Measurements from ENCODE around the gene RPN2. TPM values are rescaled to one million over a fixed set of nuclear protein-coding genes. Genes with fewer than 3 reads are reported as not detected.

The RPN2 gene
- total RNA-seq, 1 donor from 2014 or later = 168 TPM

- no peak for DNase-seq (ENCODE audit: extremely low spot score, unreplicated experiment)
- Mint-ChIP-seq H3K9me3 (ENCODE audit: unreplicated experiment) (no peaks in the 10 kb centered on the region), H3K4me3 (ENCODE audit: unreplicated experiment) (no peak overlapping the region), H3K27ac (ENCODE audit: unreplicated experiment) (no peak overlapping the region), H3K27me3 (ENCODE audit: unreplicated experiment) (no peaks in the 10 kb centered on the region), H3K4me1 (ENCODE audit: unreplicated experiment) (no peaks in the 10 kb centered on the region), H3K36me3 (ENCODE audit: unreplicated experiment) (peaks cover 43% of the 10 kb centered on the region)
- TF ChIP-seq CTCF (IDR thresholded peaks at IDR 0.05) = no peak
These were observed 30.1 kb downstream of the RPN2 start for GRCh38 chr20:37209193-37209592.

DNA sequence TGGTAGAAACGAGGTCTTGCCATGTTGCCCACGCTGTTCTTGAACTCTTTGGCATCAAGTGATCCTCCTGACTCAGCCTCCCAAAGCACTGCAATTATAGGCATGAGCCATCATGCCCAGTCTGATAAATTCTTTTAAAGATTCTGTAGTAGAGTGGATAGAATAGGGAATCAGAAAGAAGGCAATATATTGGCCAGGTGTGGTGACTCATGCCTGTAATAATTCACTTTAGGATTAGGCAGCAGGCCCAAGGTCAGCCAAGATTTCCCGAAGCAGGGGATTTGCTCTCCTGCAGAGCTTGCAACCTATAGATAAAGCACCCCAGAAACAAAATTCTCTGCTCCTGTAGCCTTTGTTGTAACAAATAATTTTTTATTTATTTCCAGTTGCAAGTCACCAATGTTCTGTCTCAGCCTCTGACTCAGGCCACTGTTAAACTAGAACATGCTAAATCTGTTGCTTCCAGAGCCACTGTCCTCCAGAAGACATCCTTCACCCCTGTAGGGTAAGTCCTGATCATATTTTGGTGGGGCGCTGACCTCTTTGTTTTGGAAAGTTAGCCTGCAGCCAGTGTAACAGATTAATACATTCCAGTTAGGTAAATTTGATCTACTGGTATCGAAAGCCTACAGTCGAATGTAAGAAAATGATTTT lies 30.7 kb downstream of the RPN2 start:
- Mint-ChIP-seq H3K4me3 (ENCODE audit: unreplicated experiment) (no peak overlapping the region), H3K36me3 (ENCODE audit: unreplicated experiment) (peaks cover 40% of the 10 kb centered on the region), H3K4me1 (ENCODE audit: unreplicated experiment) (no peaks in the 10 kb centered on the region), H3K9me3 (ENCODE audit: unreplicated experiment) (no peaks in the 10 kb centered on the region), H3K27ac (ENCODE audit: unreplicated experiment) (no peak overlapping the region), H3K27me3 (ENCODE audit: unreplicated experiment) (no peaks in the 10 kb centered on the region)
- TF ChIP-seq CTCF (IDR thresholded peaks at IDR 0.05) = no peak
- DNase-seq (ENCODE audit: extremely low spot score, unreplicated experiment) = no peak

GRCh38 chr20:37218441-37218840 lies 39.3 kb downstream of the RPN2 start:
- no peak overlapping the region for H3K27ac Mint-ChIP-seq (ENCODE audit: unreplicated experiment)
- TF ChIP-seq CTCF (IDR thresholded peaks at IDR 0.05) = no peak
- H3K9me3 Mint-ChIP-seq (ENCODE audit: unreplicated experiment) = no peaks in the 10 kb centered on the region
- no peaks in the 10 kb centered on the region for H3K4me1 Mint-ChIP-seq (ENCODE audit: unreplicated experiment)
- H3K36me3 Mint-ChIP-seq (ENCODE audit: unreplicated experiment) = peaks cover 25% of the 10 kb centered on the region
- no peak overlapping the region for H3K4me3 Mint-ChIP-seq (ENCODE audit: unreplicated experiment)
- H3K27me3 Mint-ChIP-seq (ENCODE audit: unreplicated experiment) = no peaks in the 10 kb centered on the region
- no peak for DNase-seq (ENCODE audit: extremely low spot score, unreplicated experiment)

DNA sequence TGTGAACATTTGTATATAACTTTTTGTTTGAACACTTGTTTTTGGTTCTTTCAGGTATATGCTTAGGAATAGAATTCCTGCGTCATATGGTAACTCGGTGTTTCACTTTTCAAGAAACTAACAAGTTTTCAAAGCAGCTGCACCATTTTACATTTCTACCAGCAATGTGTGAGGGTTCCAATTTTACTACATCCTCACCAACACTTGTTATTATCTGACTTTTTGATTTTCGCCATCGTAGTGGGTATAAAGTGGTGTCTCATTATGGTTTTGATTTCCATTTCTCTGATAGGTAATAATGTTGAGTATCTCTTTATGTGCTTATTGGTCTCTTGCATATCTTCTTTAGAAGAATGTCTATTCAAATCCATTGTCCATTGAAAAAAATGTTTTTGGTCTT lies 39.8 kb downstream of the RPN2 start:
- H3K9me3 Mint-ChIP-seq (ENCODE audit: unreplicated experiment) = no peaks in the 10 kb centered on the region
- peaks cover 26% of the 10 kb centered on the region for H3K36me3 Mint-ChIP-seq (ENCODE audit: unreplicated experiment)
- H3K27ac Mint-ChIP-seq (ENCODE audit: unreplicated experiment) = no peak overlapping the region
- DNase-seq (ENCODE audit: extremely low spot score, unreplicated experiment) = no peak
- no peak for TF ChIP-seq CTCF (IDR thresholded peaks at IDR 0.05)
- no peak overlapping the region for H3K4me3 Mint-ChIP-seq (ENCODE audit: unreplicated experiment)
- H3K27me3 Mint-ChIP-seq (ENCODE audit: unreplicated experiment) = no peaks in the 10 kb centered on the region
- H3K4me1 Mint-ChIP-seq (ENCODE audit: unreplicated experiment) = no peaks in the 10 kb centered on the region

- peaks cover 31% of the 10 kb centered on the region for H3K36me3 Mint-ChIP-seq (ENCODE audit: unreplicated experiment)
These were observed 40.9 kb downstream of the RPN2 start for GRCh38 chr20:37219751-37220668.

More at GRCh38 chr20:37219751-37220668, 40.9 kb downstream of the RPN2 start:
- DNase-seq (ENCODE audit: extremely low spot score, unreplicated experiment) = no peak
- H3K27ac Mint-ChIP-seq (ENCODE audit: unreplicated experiment) = no peak overlapping the region
- H3K27me3 Mint-ChIP-seq (ENCODE audit: unreplicated experiment) = no peaks in the 10 kb centered on the region
- H3K4me3 Mint-ChIP-seq (ENCODE audit: unreplicated experiment) = no peak overlapping the region
- TF ChIP-seq CTCF (IDR thresholded peaks at IDR 0.05) = no peak
- no peaks in the 10 kb centered on the region for H3K9me3 Mint-ChIP-seq (ENCODE audit: unreplicated experiment)
- H3K4me1 Mint-ChIP-seq (ENCODE audit: unreplicated experiment) = no peaks in the 10 kb centered on the region
